G401 (cell line): ENCODE data around the gene MCTP2. TPM values are rescaled to one million over a fixed set of nuclear protein-coding genes. Genes with fewer than 3 reads are reported as not detected.

Source experiments
- DNase-seq: peaks from one replicate; pipeline ENCODE4 v3.0.0-alpha.2; 2015; ENCODE audit warnings: low spot score
- in situ Hi-C: cut with HindIII; loops from 2 replicates; pipeline ENCODE4 v1.10.0; 2016; ENCODE audit warnings: low sequenced_read_pairs, mixed read lengths
- total RNA-seq: library from RNA; depleted of rRNA; stranded (reverse); fragments of >200 nt; shearing (Covaris generic); gene quantifications from 2 replicates; pipeline ENCODE4 v1.2.3, GENCODE V29; 2014; rRNA removed

MCTP2 gene, protein sequence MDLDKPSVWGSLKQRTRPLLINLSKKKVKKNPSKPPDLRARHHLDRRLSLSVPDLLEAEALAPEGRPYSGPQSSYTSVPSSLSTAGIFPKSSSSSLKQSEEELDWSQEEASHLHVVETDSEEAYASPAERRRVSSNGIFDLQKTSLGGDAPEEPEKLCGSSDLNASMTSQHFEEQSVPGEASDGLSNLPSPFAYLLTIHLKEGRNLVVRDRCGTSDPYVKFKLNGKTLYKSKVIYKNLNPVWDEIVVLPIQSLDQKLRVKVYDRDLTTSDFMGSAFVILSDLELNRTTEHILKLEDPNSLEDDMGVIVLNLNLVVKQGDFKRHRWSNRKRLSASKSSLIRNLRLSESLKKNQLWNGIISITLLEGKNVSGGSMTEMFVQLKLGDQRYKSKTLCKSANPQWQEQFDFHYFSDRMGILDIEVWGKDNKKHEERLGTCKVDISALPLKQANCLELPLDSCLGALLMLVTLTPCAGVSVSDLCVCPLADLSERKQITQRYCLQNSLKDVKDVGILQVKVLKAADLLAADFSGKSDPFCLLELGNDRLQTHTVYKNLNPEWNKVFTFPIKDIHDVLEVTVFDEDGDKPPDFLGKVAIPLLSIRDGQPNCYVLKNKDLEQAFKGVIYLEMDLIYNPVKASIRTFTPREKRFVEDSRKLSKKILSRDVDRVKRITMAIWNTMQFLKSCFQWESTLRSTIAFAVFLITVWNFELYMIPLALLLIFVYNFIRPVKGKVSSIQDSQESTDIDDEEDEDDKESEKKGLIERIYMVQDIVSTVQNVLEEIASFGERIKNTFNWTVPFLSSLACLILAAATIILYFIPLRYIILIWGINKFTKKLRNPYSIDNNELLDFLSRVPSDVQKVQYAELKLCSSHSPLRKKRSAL
- total RNA-seq: not detected in 2 replicates

DNA sequence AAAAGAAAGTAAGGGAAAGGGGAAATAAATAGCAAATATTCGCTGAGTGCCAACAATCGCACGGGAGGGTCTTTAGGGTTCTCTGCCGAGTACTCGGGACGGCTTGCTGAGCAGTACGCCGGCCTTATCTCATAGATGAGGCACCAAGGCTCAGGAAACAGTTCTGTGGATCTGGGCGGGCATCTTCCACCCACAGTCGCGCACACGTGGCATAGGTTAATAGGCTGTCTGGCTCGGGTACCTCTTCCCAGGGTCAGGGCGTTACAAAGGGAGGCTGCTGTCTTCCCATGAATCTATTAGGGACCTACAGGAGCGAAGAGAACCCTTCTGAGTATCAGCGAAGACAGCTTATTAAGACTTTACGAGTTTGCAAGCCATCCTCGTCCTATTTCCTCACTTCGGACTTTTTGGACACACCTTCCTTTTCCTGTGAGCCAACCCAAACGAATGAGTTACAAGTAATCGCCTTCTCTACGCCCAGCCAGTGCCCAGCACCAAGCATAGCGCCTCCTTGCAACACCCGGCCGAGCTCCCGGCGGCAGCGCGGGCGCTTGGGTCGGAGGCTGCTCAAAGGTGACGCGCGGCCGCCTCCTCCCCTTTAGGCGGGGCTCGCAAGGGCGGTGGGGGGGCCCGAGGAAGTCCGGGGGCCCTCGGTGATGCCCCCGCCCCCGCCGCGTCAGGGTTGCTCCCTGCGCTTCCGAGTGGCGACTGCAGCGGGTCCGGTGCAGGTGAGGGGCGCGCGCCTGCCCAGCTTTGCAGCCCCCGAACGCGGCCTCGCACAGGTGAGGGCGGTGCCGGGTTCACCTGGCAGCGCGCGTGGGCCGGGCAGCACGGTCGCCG lies at the start of gene MCTP2:
TSS of gene MCTP2 (plus strand) at position 679 of the 840 bp plus-strand sequence. CDS start 66,705 bp downstream, outside the sequence.
- no peak for DNase-seq
- in situ Hi-C loops: no loop called here

DNA sequence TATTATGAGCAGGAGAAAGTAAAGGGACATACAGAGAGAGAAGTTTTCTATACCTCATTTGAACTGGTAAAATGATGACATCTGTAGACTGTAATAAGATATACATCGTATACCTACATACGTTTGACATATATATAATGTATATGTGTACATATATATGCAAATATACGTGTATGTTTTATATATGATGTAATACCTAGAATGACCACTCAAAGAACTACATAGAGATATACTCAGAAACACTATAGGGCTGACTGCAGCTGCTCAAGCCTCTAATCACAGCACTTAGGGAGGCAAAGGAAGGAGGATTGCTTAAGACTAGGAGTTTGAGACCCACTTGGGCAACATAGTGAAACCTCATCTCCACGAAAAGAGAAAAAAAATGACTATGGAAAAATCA lies 48.5 kb upstream of the MCTP2 start:
- in situ Hi-C loops: no loop called here

DNA sequence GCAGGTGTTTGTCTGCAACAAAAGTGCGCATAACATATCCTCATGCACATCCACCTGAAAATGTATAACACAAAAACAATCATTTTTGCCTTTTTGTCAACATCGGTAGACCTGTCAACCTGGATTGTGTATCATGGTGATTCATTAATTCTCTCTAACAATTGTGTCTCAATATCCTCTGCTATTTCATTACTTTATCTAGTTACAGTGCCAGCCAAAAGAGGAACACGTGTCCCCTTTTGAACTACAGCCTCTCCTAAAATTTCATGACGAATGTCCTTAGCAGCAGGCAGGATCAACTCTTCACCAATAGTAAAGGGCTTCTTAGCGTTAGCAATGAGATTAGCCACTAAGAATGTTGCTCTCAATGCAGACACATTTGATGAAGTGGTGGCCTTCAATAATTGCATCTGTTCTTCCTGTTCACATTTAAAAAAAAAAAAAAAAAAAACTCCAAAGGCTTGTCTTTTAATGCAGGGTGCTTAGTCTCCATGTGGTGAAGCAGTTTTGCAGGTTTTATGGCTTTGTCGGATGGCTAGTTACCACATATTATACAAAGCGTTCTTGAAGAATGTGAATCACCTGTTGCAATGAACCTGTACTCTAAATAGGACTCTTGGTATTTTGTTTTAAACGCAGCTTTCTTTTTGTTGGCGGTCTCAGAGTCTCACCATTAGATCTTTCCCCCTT lies 45.7 kb upstream of the MCTP2 start:
- in situ Hi-C loops: no loop called here
- DNase-seq: no peak

More for the DNA sequence above, 48.5 kb upstream of the MCTP2 start:
- DNase-seq: no peak

DNA sequence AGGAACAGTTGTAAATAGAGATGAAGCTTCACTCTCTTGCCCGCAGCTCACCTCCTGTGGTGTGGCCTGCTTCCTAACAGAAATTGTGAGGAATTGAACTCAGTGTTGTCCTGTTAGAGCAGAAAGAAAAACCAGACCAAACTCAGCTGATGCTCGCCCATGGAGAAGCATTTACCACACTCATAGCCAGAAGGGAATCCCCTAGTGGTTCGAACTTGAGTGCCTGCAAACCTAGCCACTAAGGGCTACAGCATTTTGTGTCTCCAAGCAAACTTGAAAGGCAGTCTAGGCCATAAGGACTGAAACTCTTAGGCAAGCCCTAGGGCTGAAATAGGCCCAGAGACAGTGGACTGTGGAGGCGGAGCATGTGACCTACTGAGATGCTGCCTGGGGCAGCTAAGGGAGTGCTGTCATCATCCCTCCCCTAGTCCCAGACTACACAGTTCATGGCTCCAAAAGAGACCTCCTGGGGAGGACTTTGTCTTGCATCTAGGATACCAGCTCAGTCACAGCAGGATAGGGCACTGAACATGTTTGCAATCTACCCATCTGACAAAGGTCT lies 44.5 kb upstream of the MCTP2 start:
- in situ Hi-C loops: no loop called here
- no peak for DNase-seq

DNA sequence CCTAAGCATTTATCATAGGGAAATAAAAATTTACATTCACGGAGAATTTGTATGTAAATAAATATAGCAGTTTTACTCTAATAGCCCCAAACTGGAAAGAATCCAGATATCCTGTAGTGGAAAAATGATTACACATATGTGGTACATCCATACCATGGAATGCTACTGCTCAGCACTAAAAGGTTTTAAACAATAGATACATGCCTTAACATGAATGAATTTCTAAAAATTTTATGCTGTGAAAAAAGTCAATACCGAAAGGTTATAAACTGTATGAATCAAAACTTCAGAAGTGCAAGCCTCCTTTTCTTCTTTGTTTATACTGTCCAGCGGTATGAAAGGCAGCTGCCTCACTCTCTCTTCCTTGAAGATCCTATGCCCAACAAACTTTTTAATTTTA lies 37.5 kb upstream of the MCTP2 start:
- in situ Hi-C loops: no loop called here

DNA sequence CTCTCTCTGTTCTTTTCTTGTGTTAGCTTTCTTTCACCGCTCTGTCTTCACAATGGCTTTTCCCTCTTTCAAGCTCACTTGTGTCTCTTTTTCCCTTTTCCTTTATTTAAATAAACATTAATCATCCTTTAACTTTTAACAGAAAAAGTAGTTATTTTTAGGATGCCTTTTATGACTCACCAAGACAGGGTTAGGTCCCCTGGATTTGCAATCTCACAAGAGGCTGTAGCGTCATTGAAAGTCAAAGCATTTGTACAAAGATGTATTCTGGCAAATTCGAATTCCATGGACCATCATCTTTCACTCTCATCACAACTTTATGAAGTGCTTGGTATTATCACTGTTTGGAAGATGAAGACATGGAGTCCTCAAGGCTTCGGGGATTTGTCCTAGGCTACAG lies 34.8 kb upstream of the MCTP2 start:
- in situ Hi-C loops: no loop called here
- DNase-seq: no peak

More for the DNA sequence above, 37.5 kb upstream of the MCTP2 start:
- DNase-seq: no peak

DNA sequence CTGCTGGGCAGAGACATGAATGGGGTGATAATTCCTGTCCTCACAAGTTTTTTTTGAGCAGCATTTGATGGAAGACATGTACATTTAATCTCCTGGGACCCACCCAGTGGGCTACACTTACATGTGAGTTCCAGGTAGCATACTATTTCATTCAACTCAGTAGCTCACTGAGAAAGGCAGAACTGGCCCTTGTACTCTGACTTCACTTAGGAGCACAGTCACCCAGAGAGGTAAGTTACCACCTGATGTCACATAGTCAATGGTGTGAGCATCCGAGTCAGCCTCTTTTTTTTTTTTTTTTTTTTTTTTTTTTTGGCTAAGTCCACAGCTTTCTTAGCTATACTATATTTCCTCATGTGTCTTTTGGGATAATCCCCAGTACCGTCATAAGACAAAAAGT lies 32.7 kb upstream of the MCTP2 start:
- no peak for DNase-seq
- in situ Hi-C loops: no loop called here

DNA sequence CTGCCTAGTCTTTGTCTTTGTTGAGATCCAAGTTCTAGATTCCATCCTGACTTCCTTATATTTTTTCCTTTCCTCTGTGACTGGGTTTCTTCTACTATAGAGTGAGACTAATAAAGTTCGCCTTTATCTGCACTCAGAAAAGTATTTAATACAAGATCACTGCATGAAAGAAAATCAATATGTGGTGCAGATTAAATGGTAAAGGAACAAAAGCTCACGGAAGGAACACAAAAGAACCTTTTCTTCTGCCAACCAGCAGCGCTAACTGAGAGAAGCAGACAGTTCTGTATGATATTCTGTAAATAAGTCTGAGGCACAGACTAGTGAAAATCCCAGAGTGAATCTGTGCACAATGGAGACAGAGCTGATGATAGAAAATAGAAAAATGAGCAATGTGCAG lies 31.6 kb upstream of the MCTP2 start:
- in situ Hi-C loops: no loop called here
- DNase-seq: no peak

DNA sequence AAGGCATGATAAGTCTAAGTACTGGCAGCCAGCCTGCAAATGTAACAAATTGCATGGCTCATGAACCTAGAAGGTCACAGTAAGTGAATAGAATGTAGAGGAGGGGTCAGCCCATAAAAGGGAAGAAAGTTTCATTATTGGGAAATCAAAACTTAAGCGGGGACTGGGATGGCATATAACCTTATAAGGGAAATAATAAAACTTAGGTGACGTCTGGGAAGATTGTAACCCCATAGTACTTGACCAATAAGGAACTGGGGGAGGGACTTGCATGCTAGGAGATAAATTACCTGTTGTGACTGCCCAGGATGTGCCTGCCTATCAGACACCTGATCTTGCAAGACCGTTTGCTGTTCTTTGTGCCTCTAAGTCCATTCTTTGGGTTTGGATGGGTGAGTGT lies 28.1 kb upstream of the MCTP2 start:
- no peak for DNase-seq
- in situ Hi-C loops: no loop called here

DNA sequence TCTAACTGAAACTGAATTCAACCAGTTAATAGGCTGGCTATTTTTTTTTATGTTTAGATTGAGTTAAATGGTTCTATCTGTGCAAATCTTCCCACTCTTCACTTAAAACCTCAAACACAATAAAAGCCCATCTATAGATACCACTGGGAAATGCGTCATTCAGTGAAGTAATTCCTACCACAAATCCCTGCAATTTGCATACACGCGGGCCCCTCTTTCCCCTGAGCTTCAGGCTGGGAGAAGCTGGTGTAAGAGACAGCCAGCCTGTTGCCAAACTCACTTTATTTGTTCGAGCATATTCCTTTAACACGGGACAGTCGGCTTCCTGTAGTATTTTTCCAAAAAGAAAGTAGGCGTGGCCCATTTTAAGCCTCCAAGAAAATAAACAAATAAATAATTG lies 26.0 kb upstream of the MCTP2 start:
- in situ Hi-C loops: no loop called here
- DNase-seq: no peak

DNA sequence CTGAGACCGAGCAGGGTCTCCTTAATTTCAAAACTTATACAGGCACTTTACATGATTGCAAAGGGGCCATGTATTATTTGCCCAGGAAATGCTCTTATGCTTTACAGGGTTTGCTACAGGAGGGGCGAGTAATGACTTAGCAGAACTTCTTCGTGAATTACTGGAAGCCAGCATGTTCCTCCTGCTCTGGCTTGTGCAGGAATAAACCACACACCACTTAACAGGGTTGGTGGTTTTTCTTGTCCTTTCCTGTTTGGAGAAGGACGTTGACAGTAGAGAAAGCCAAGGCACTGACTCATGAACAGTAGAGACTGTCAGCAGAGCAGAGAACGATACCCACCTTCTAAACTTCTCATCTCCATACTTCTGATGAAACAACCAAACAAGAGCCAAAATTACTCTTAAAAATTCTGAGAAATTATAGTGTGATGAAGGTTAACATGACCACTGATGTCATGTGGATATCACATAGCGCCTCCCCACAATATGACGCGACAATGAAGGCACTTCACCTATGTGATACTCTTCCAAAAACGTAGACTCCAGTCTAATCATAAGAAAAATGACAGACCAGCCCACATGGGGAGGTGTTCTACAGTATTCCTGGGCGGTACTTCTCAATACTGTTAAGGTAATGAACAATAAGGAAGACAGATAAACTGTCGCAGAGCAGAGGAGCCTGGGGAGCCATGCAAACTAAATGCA lies 24.7 kb upstream of the MCTP2 start:
- no peak for DNase-seq
- in situ Hi-C loops: no loop called here

DNA sequence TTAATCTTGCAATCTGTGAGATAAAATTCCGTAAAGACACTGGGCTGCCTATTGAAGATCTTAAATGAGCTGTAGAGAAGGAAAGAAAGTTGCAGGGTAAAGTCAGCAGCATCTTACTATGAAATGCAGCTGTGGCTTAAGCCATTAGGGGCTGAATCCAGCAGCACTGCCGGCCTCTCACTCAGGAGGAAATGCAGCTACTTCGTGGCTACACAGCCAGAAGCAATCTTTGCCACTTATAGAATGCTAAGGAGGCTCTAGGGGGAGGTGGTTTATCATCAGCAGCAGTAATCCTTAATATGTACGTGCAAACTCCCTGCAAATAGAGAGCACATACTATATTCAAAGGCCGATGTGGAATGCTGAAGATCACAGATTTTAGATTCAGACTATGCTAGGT lies 19.1 kb upstream of the MCTP2 start:
- DNase-seq: no peak
- in situ Hi-C loops: no loop called here

DNA sequence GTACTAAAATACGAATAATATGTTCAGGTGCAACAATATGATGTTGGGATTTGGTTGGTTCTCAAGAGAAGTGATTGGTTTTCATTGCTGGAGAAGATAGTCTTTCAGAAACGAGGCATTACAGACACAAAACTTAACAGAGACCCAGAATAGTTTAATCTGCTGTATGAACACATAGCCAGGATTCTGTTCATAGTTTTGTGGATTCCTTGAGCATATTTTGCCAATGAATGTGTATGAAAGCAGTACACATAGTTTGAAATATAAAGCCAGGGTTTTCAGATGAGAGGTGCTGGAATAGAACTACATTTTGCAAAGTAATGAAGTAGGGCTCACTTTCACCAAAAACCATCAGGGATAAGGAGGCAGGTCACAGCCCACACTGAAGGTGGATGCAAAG lies 5.7 kb upstream of the MCTP2 start:
- in situ Hi-C loops: no loop called here

DNA sequence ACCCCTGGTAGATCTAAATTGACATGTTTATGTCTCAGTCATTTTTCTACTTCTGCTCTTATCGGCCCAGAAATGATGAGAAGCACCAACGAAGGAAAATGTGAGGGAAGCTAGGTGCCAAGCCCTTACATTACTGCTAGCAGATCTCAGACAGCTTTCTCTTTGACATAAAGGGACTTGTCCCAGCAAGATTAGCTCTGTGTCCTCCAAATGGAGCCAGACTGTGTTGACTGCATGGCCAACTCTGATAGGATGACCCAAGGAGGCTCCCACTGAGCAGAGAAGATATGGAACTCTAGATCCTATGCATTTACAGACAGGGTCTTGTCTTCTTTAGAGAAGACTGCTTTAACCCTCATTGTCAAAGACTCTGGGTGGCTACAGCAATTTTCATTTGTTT lies 2.8 kb upstream of the MCTP2 start:
- in situ Hi-C loops: no loop called here
- no peak for DNase-seq

More for the DNA sequence above, 5.7 kb upstream of the MCTP2 start:
- no peak for DNase-seq

DNA sequence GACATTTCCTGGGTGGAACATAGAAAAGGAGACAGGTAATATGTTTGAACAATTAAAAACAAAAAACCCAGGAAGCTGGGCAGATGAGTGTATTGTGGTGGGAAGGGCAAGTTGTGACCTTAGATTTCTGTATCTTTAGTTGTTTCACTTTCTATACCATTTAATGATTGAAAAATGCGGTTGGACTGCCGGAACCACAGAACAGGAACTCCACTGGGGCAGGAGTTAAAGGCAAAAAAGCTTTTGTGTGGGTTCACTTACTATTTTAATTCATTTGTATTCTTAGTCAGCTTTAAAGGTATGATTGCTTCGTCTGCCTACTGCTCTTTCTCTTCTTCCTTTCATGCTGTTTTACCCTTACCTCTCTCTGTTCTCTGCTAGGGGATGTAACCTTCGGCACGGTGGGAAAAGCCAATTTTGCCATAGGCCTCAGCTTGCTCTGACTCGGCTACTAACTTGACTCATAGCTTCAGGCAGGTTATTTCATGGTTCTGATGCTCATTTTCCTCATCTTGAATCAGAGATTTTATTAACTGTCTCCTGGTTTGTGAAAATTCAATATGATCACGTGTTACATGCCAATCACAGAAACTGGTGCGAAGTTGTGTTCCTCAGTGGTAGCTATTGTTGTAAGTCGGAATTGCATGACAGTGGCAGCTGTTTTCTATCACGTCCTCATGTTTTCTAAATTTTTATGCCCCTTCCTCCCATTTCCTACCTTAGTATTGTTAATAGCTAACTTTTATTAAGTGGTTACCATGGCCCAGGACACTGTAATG lies 1.6 kb upstream of the MCTP2 start:
- DNase-seq: no peak
- in situ Hi-C loops: no loop called here

DNA sequence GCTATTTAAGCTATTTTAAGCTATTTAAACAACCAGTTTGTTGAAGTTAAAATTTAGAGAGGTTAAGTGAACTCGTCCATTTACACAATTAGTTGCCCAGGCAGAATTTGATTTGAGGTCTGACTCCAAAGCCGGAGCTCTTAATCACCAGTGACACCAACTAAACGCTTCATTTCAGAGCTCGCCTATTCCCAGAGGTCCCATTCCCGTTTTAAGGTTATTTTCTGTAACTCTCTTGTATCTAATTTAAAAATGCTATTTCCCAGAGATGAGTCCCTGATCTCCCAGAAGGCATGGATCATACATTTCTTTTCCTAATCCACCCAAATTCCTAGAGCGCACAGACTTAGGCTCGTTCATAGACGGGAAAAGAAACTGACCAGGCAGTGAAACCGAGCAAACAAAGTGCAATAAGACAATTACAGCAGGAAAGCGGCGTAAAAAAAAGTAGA lies 904 bp upstream of the MCTP2 start:
- DNase-seq: no peak
- in situ Hi-C loops: no loop called here

DNA sequence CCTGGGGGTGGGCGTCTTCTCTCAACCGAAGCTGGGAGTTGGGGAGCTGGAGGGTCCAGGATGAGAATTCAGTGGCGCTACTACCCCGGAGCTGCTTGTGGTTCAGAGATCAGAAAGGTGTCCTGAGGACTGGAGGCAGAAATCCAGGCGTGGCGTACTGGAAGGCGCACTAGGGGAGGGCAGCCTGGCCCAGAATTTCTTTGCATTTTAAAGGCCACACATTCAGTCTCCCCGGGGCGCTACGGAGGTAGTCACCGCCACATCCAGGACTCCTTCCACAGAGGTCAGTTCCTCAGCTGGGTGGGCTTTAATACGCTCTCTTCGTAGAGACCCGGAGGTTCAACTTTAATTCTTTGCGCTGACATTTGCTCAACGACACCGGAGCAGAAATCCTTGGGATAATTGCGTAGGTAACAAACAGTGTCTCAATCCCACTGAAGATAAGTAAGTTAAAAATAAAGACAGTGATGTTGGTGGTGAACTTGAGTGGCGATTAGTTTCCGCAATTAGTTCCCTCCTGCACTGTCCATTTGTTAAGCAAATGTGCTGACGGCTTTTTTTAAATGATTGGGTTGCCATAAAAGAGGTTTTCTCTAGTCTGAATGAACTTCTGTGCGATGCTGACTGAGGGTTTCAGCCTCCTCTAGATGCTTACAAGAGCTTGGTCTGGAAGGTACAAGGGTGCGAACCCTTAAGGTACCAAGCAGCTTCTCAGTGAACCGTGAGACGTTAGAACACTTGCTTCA lies 535 bp downstream of the MCTP2 start:
- no peak for DNase-seq
- in situ Hi-C loops: no loop called here
